H9 (cell line): ENCODE measurements around the gene CHN1. TPM values are rescaled to one million over a fixed set of nuclear protein-coding genes. Genes with fewer than 3 reads are reported as not detected.

Source experiments
- DNase-seq: peaks from one replicate; pipeline ENCODE4 v3.0.0-alpha.2; 2017
- H2AFZ ChIP-seq: one replicate; pipeline ENCODE4 v1.6.1; 2013; ENCODE audit warnings: mild to moderate bottlenecking, low read length, control low read depth, moderate library complexity
- H2AK5ac ChIP-seq: 2 replicates; pipeline ENCODE4 v1.6.1; 2013; ENCODE audit warnings: low read length, control low read depth, mixed read lengths; ENCODE audit not compliant: insufficient read length
- H2BK120ac ChIP-seq: one replicate; pipeline ENCODE4 v1.6.1; 2013; ENCODE audit warnings: low read depth, mild to moderate bottlenecking, low read length, control low read depth, inconsistent platforms; ENCODE audit not compliant: poor library complexity, severe bottlenecking
- H2BK12ac ChIP-seq: 2 replicates; pipeline ENCODE4 v1.6.1; 2013; ENCODE audit warnings: low read length, control low read depth, mixed read lengths, low read depth; ENCODE audit not compliant: insufficient read length
- H2BK15ac ChIP-seq: 2 replicates; pipeline ENCODE4 v1.6.1; 2013; ENCODE audit warnings: low read depth, low read length, control low read depth
- H2BK20ac ChIP-seq: one replicate; pipeline ENCODE4 v1.6.1; 2013; ENCODE audit warnings: low read depth, mild to moderate bottlenecking, low read length, control low read depth, inconsistent platforms; ENCODE audit not compliant: poor library complexity, severe bottlenecking
- H2BK5ac ChIP-seq: 2 replicates; pipeline ENCODE4 v1.6.1; 2013; ENCODE audit warnings: low read length, control low read depth, mixed read lengths; ENCODE audit not compliant: insufficient read length
- H3K14ac ChIP-seq: 2 replicates; pipeline ENCODE4 v1.6.1; 2013; ENCODE audit warnings: low read length, control low read depth; ENCODE audit not compliant: insufficient read depth
- H3K18ac ChIP-seq: 2 replicates; pipeline ENCODE4 v1.6.1; 2013; ENCODE audit warnings: low read depth, mild to moderate bottlenecking, mixed read lengths, low read length, control low read depth; ENCODE audit not compliant: insufficient read length
- H3K23ac ChIP-seq: 2 replicates; pipeline ENCODE4 v1.6.1; 2013; ENCODE audit warnings: low read length, control low read depth, mixed read lengths, low read depth; ENCODE audit not compliant: insufficient read length
- H3K23me2 ChIP-seq: 2 replicates; pipeline ENCODE4 v1.6.1; 2013; ENCODE audit warnings: low read depth, mild to moderate bottlenecking, mixed read lengths, low read length, control low read depth; ENCODE audit not compliant: insufficient read length, poor library complexity, severe bottlenecking
- H3K27ac ChIP-seq: 2 replicates; pipeline ENCODE4 v1.5.1; 2013; ENCODE audit warnings: low read length, control low read depth, mixed read lengths, low read depth; ENCODE audit not compliant: insufficient read length
- H3K27me3 ChIP-seq: 2 replicates; pipeline ENCODE4 v1.6.1; 2013; ENCODE audit warnings: low read length, control low read depth, inconsistent platforms; ENCODE audit not compliant: insufficient read depth
- H3K4ac ChIP-seq: 2 replicates; pipeline ENCODE4 v1.6.1; 2013; ENCODE audit warnings: low read depth, mild to moderate bottlenecking, control low read depth, inconsistent platforms, low read length, moderate library complexity
- H3K4me1 ChIP-seq: 2 replicates; pipeline ENCODE4 v1.6.1; 2013; ENCODE audit warnings: low read length, control low read depth, inconsistent platforms; ENCODE audit not compliant: insufficient read depth
- H3K4me2 ChIP-seq: 2 replicates; pipeline ENCODE4 v1.6.1; 2013; ENCODE audit warnings: low read length, control low read depth, mixed read lengths; ENCODE audit not compliant: insufficient read length, insufficient read depth
- H3K56ac ChIP-seq: 2 replicates; pipeline ENCODE4 v1.6.1; 2013; ENCODE audit warnings: low read depth, mild to moderate bottlenecking, mixed read lengths, low read length, control low read depth; ENCODE audit not compliant: insufficient read length
- H3K79me1 ChIP-seq: 2 replicates; pipeline ENCODE4 v1.6.1; 2013; ENCODE audit warnings: low read depth, mild to moderate bottlenecking, moderate library complexity, low read length, control low read depth, inconsistent platforms; ENCODE audit not compliant: insufficient read depth, poor library complexity, severe bottlenecking
- H3K79me2 ChIP-seq: 2 replicates; pipeline ENCODE4 v1.6.1; 2013; ENCODE audit warnings: low read length, control low read depth, inconsistent platforms; ENCODE audit not compliant: insufficient read depth
- H3K9ac ChIP-seq: 2 replicates; pipeline ENCODE4 v1.6.1; 2013; ENCODE audit warnings: low read length, control low read depth, mixed read lengths; ENCODE audit not compliant: insufficient read length; ENCODE audit errors: extremely low read depth
- H3K9me3 ChIP-seq: one replicate; pipeline ENCODE4 v1.6.1; 2013; ENCODE audit warnings: low read depth, low read length, inconsistent platforms; ENCODE audit not compliant: control insufficient read depth
- H3T11ph ChIP-seq: one replicate; pipeline ENCODE4 v1.6.1; 2013; ENCODE audit warnings: mild to moderate bottlenecking, low read length, control low read depth, inconsistent platforms
- H4K20me1 ChIP-seq: one replicate; pipeline ENCODE4 v1.6.1; 2013; ENCODE audit not compliant: control insufficient read depth, insufficient read length, insufficient read depth
- H4K5ac ChIP-seq: 2 replicates; pipeline ENCODE4 v1.6.1; 2013; ENCODE audit warnings: low read depth, mild to moderate bottlenecking, mixed read lengths, low read length, control low read depth; ENCODE audit not compliant: insufficient read length
- H4K8ac ChIP-seq: replicated peaks from 2 replicates; pipeline ENCODE4 v1.6.1; 2013; ENCODE audit warnings: low read length, control low read depth, mixed read lengths, low read depth; ENCODE audit not compliant: insufficient read length
- H4K91ac ChIP-seq: 2 replicates; pipeline ENCODE4 v1.6.1; 2013; ENCODE audit warnings: low read depth, mild to moderate bottlenecking, moderate library complexity, mixed read lengths, low read length, control low read depth; ENCODE audit not compliant: insufficient read length
- H3K27ac Mint-ChIP-seq, 3 experiments: 2 replicates in 2 of 3; 3 replicates in 1 of 3; pipeline ENCODE4 v1.8.0; 2020 to 2021; ENCODE audit warnings: mixed read lengths in 3 of 3, mild to moderate bottlenecking in 1 of 3, moderate library complexity in 1 of 3
- H3K27me3 Mint-ChIP-seq: 2 replicates; pipeline ENCODE4 v1.8.0; 2021; ENCODE audit warnings: low read depth, mild to moderate bottlenecking, moderate library complexity, mixed read lengths
- H3K36me3 Mint-ChIP-seq, 3 experiments: 2 replicates in 2 of 3; 3 replicates in 1 of 3; pipeline ENCODE4 v1.8.0; 2020 to 2021; ENCODE audit warnings: low read depth in 3 of 3, mixed read lengths in 3 of 3; ENCODE audit not compliant: insufficient read depth in 1 of 3
- H3K4me1 Mint-ChIP-seq, 2 experiments: 2 replicates each; pipeline ENCODE4 v1.8.0; 2020; ENCODE audit warnings: mixed read lengths in 2 of 2
- H3K4me3 Mint-ChIP-seq, 2 experiments: 2 replicates in 1 of 2; 3 replicates in 1 of 2; pipeline ENCODE4 v1.8.0; 2020 to 2021; ENCODE audit warnings: mild to moderate bottlenecking in 2 of 2, mixed read lengths in 2 of 2, moderate library complexity in 1 of 2
- H3K9me3 Mint-ChIP-seq, 2 experiments: 2 replicates in 1 of 2; 3 replicates in 1 of 2; pipeline ENCODE4 v1.8.0; 2020; ENCODE audit warnings: mild to moderate bottlenecking in 2 of 2, mixed read lengths in 2 of 2, moderate library complexity in 1 of 2
- CTCF ChIP-seq: fragments of 200-600 bp; sonication (generic); conservative IDR thresholded peaks from 3 replicates; pipeline ENCODE4 v1.8.0; 2021; ENCODE audit warnings: antibody characterized with exemption, mild to moderate bottlenecking
- WGBS: extraction: QIAGEN DNeasy Blood & Tissue Kit; methylation state at CpG from one replicate; pipeline ENCODE4 v1.1.7; 2013; ENCODE audit warnings: missing lambda C conversion rate, low lambda C conversion rate, mixed read lengths; ENCODE audit not compliant: insufficient read length; ENCODE audit errors: extremely low coverage; 5-methylcytosine and 5-hydroxymethylcytosine counted together
- total RNA-seq: library from RNA; stranded (reverse); gene quantifications from 2 replicates; pipeline ENCODE4 v1.2.1, GENCODE V29; 2021

CHN1 gene
- total RNA-seq, 1 experiment from 2014 or later, result 33.9 TPM

- Histone ChIP-seq H3K23me2 (no peaks in the 10 kb centered on the region), H3K14ac (no peak overlapping the region), H3K4ac (no peak overlapping the region), H3T11ph (no peak overlapping the region), H4K5ac (no peak overlapping the region), H2BK12ac (no peak overlapping the region), H3K18ac (no peak overlapping the region), H2BK20ac (no peak overlapping the region), H2BK5ac (no peak overlapping the region), H3K9ac (no peak overlapping the region), H3K4me1 (no peaks in the 10 kb centered on the region), H3K27ac (no peak overlapping the region), H4K91ac (no peak overlapping the region), H2BK15ac (no peak overlapping the region), H2BK120ac (no peak overlapping the region), H3K9me3 (no peaks in the 10 kb centered on the region), H2AFZ (no peak overlapping the region), H4K8ac (no peak overlapping the region), H3K79me1 (no peaks in the 10 kb centered on the region), H3K4me2 (no peak overlapping the region), H3K56ac (no peak overlapping the region), H3K23ac (no peak overlapping the region), H3K27me3 (no peaks in the 10 kb centered on the region), H3K79me2 (no peaks in the 10 kb centered on the region), H2AK5ac (no peak overlapping the region), H4K20me1 (no peaks in the 10 kb centered on the region)
- peak overlapping the region in 1 of 3 experiments; percentile 11; a peak in 1 of 7 replicates for H3K27ac Mint-ChIP-seq
- WGBS, result no CpG with 5 or more reads among the region's 2 CpGs
- peaks cover 0 to 2% of the 10 kb centered on the region in 2 experiments; a peak in 2 of 5 replicates for H3K9me3 Mint-ChIP-seq
- TF ChIP-seq CTCF, result no peak
- 0 out of 4 replicates have a peak, but pooled peaks cover 0 to 2% of the 10 kb centered on the region in 2 experiments for H3K4me1 Mint-ChIP-seq
- peaks cover 0 to 4% (median 3%) of the 10 kb centered on the region in 3 experiments; a peak in 1 of 7 replicates for H3K36me3 Mint-ChIP-seq
- no peaks in the 10 kb centered on the region; the same call in 1 of the 2 replicates for H3K27me3 Mint-ChIP-seq
- H3K4me3 Mint-ChIP-seq, result no peak overlapping the region
- DNase-seq, result no peak
Observed at GRCh38 chr2:175019566-175020327, 14.6 kb upstream of the CHN1 start.
